ENCODE measurements around the gene CYP2J2.

CYP2J2 gene

GRCh38 chr1:59877108-59877682, 49.4 kb downstream of the CYP2J2 start:
- H3K9me2 ChIP-seq (ENCODE audit: low read depth, low read length) = no peaks in the 10 kb centered on the region
- H4K20me1 ChIP-seq (ENCODE audit: insufficient read depth, low read length) = no peaks in the 10 kb centered on the region
- no peaks in the 10 kb centered on the region for H3K36me3 ChIP-seq (ENCODE audit: insufficient read depth, low read length)
- H3K4me1 ChIP-seq (ENCODE audit: insufficient read depth, low read length, severe bottlenecking) = no peaks in the 10 kb centered on the region
- no peak overlapping the region for H3K27ac ChIP-seq (ENCODE audit: low read depth, low read length, poor library complexity, severe bottlenecking)
- H3K4me3 ChIP-seq (ENCODE audit: low read depth, low read length, poor library complexity, severe bottlenecking) = no peak overlapping the region
- H3K9me3 ChIP-seq (ENCODE audit: low read length) = no peaks in the 10 kb centered on the region
- no peak for TF ChIP-seq CTCF (IDR thresholded peaks at IDR 0.05; ENCODE audit: low read length)
- no peak for TF ChIP-seq EZH2 (IDR thresholded peaks at IDR 0.05; ENCODE audit: borderline replicate concordance, low read length)
- H3K27me3 ChIP-seq (ENCODE audit: insufficient read depth, low read length) = no peaks in the 10 kb centered on the region
- no peak overlapping the region for H3K9ac ChIP-seq (ENCODE audit: low read length)
- no peaks in the 10 kb centered on the region for H3K79me2 ChIP-seq (ENCODE audit: insufficient read depth, low read length)
- no peak overlapping the region for H3K4me2 ChIP-seq (ENCODE audit: low read length)
- H2AFZ ChIP-seq (ENCODE audit: low read length) = no peak overlapping the region
- no peaks in the 10 kb centered on the region for H3F3A ChIP-seq (ENCODE audit: insufficient read depth, low read length)

- Histone ChIP-seq H3K9me3 (ENCODE audit: low read length) (no peaks in the 10 kb centered on the region), H3K4me3 (ENCODE audit: low read depth, low read length, poor library complexity, severe bottlenecking) (no peak overlapping the region), H3K36me3 (ENCODE audit: insufficient read depth, low read length) (no peaks in the 10 kb centered on the region), H4K20me1 (ENCODE audit: insufficient read depth, low read length) (no peaks in the 10 kb centered on the region), H3K27ac (ENCODE audit: low read depth, low read length, poor library complexity, severe bottlenecking) (no peak overlapping the region), H3K4me1 (ENCODE audit: insufficient read depth, low read length, severe bottlenecking) (no peaks in the 10 kb centered on the region), H2AFZ (ENCODE audit: low read length) (no peak overlapping the region), H3K9me2 (ENCODE audit: low read depth, low read length) (no peaks in the 10 kb centered on the region), H3K4me2 (ENCODE audit: low read length) (no peak overlapping the region), H3F3A (ENCODE audit: insufficient read depth, low read length) (no peaks in the 10 kb centered on the region), H3K27me3 (ENCODE audit: insufficient read depth, low read length) (no peaks in the 10 kb centered on the region), H3K9ac (ENCODE audit: low read length) (no peak overlapping the region), H3K79me2 (ENCODE audit: insufficient read depth, low read length) (no peaks in the 10 kb centered on the region)
- TF ChIP-seq EZH2 (IDR thresholded peaks at IDR 0.05; ENCODE audit: borderline replicate concordance, low read length) = no peak
- no peak for TF ChIP-seq CTCF (IDR thresholded peaks at IDR 0.05; ENCODE audit: low read length)
These were observed 54.8 kb downstream of the CYP2J2 start for GRCh38 chr1:59871746-59872145.

GRCh38 chr1:59866462-59866861, 60.1 kb downstream of the CYP2J2 start:
- Histone ChIP-seq H4K20me1 (ENCODE audit: insufficient read depth, low read length) (no peaks in the 10 kb centered on the region), H3K27ac (ENCODE audit: low read depth, low read length, poor library complexity, severe bottlenecking) (no peak overlapping the region), H3K9ac (ENCODE audit: low read length) (no peak overlapping the region), H3K9me3 (ENCODE audit: low read length) (no peaks in the 10 kb centered on the region), H3K36me3 (ENCODE audit: insufficient read depth, low read length) (no peaks in the 10 kb centered on the region), H3K27me3 (ENCODE audit: insufficient read depth, low read length) (no peaks in the 10 kb centered on the region), H3K79me2 (ENCODE audit: insufficient read depth, low read length) (no peaks in the 10 kb centered on the region), H2AFZ (ENCODE audit: low read length) (no peak overlapping the region), H3K4me3 (ENCODE audit: low read depth, low read length, poor library complexity, severe bottlenecking) (no peak overlapping the region), H3K4me2 (ENCODE audit: low read length) (no peak overlapping the region), H3K9me2 (ENCODE audit: low read depth, low read length) (no peaks in the 10 kb centered on the region), H3K4me1 (ENCODE audit: insufficient read depth, low read length, severe bottlenecking) (no peaks in the 10 kb centered on the region), H3F3A (ENCODE audit: insufficient read depth, low read length) (no peaks in the 10 kb centered on the region)
- TF ChIP-seq CTCF (IDR thresholded peaks at IDR 0.05; ENCODE audit: low read length) (no peak), EZH2 (IDR thresholded peaks at IDR 0.05; ENCODE audit: borderline replicate concordance, low read length) (no peak)

Data from OCI-LY1 (cell line).